SK-N-SH (cell line): Measurements from ENCODE around the gene ARR3. TPM values are rescaled to one million over a fixed set of nuclear protein-coding genes. Genes with fewer than 3 reads are reported as not detected.

ENCODE experiments used
- CTCF ChIA-PET: fragments of 300-600, 350-600 bp; formaldehyde crosslinking; extraction: SDS; loops from one replicate; lab custom pipeline; 2021; lab: Yijun Ruan, JAX
- POLR2A ChIA-PET: fragments of 350-600 bp; sonication (Branson Sonifier 250); formaldehyde crosslinking; extraction: SDS; loops from one replicate; lab custom pipeline; 2020; ENCODE audit warnings: antibody characterized with exemption, inconsistent platforms; lab: Yijun Ruan, JAX
- DNase-seq: peaks from one replicate; pipeline ENCODE4 v3.0.0; 2012
- H2AFZ ChIP-seq: fragments of 200-600 bp; sonication (generic); 2 replicates; pipeline ENCODE4 v1.8.1; 2016; ENCODE audit warnings: antibody characterized with exemption, mild to moderate bottlenecking, low read depth
- H3F3A ChIP-seq: fragments of 200-600 bp; sonication (generic); replicated peaks from 2 replicates; pipeline ENCODE3; 2016; ENCODE audit warnings: antibody characterized with exemption, mild to moderate bottlenecking; ENCODE audit not compliant: insufficient read depth
- H3K27ac ChIP-seq, 2 experiments: fragments of 200-500 bp in 1 of 2; fragments of 200-600 bp in 1 of 2; sonication (Bioruptor generic) in 1 of 2; sonication (generic), shearing (Covaris generic) in 1 of 2; 2 replicates each; pipeline versions ENCODE4 v1.5.1 to v1.6.1; 2014 to 2016; ENCODE audit warnings: low read depth in 2 of 2, inconsistent platforms in 1 of 2, low read length in 1 of 2, mild to moderate bottlenecking in 1 of 2, mixed read lengths in 1 of 2
- H3K27me3 ChIP-seq: fragments of 200-600 bp; sonication (generic), shearing (Covaris generic); 2 replicates; pipeline ENCODE4 v1.6.1; 2016; ENCODE audit warnings: mixed run types; ENCODE audit not compliant: insufficient read depth
- H3K36me3 ChIP-seq, 2 experiments: fragments of 200-500 bp in 1 of 2; fragments of 200-600 bp in 1 of 2; sonication (Bioruptor generic) in 1 of 2; sonication (generic) in 1 of 2; replicated peaks in 1 of 2; 2 replicates each; pipeline versions ENCODE3 to v1.5.1; 2014 to 2016; ENCODE audit warnings: low read length in 1 of 2, mild to moderate bottlenecking in 1 of 2; ENCODE audit not compliant: insufficient read depth in 2 of 2, control insufficient read depth in 1 of 2
- H3K4me1 ChIP-seq, 2 experiments: fragments of 200-500 bp in 1 of 2; fragments of 200-600 bp in 1 of 2; sonication (Bioruptor generic) in 1 of 2; sonication (generic), shearing (Covaris generic) in 1 of 2; 2 replicates each; pipeline versions ENCODE4 v1.5.1 to v1.6.1; 2014 to 2016; ENCODE audit warnings: low read depth in 1 of 2, low read length in 1 of 2, mixed run types in 1 of 2; ENCODE audit not compliant: insufficient read depth in 2 of 2, control insufficient read depth in 1 of 2
- H3K4me2 ChIP-seq: fragments of 200-600 bp; sonication (generic), shearing (Covaris generic); 2 replicates; pipeline ENCODE4 v1.6.1; 2017; ENCODE audit warnings: mixed run types
- H3K4me3 ChIP-seq, 2 experiments: fragments of 200-500 bp in 1 of 2; fragments of 200-600 bp in 1 of 2; sonication (Bioruptor generic) in 1 of 2; sonication (generic), shearing (Covaris generic) in 1 of 2; 2 replicates each; pipeline versions ENCODE4 v1.5.1 to v1.8.1; 2014 to 2016; ENCODE audit warnings: low read depth in 2 of 2, inconsistent platforms in 1 of 2, low read length in 1 of 2, mild to moderate bottlenecking in 1 of 2, mixed read lengths in 1 of 2, moderate library complexity in 1 of 2
- H3K79me2 ChIP-seq: fragments of 200-600 bp; sonication (generic); 2 replicates; pipeline ENCODE4 v1.8.1; 2017; ENCODE audit warnings: mild to moderate bottlenecking; ENCODE audit not compliant: insufficient read depth
- H3K9ac ChIP-seq: fragments of 200-600 bp; sonication (generic); 2 replicates; pipeline ENCODE4 v1.6.1; 2017; ENCODE audit warnings: mixed run types
- H3K9me2 ChIP-seq: fragments of 200-600 bp; sonication (generic); 2 replicates; pipeline ENCODE4 v1.6.1; 2017; ENCODE audit warnings: mixed run types
- H3K9me3 ChIP-seq: fragments of 200-600 bp; sonication (generic); 2 replicates; pipeline ENCODE4 v1.6.1; 2017; ENCODE audit warnings: mixed run types, mild to moderate bottlenecking, moderate library complexity
- H4K20me1 ChIP-seq: fragments of 200-600 bp; sonication (generic); 2 replicates; pipeline ENCODE4 v1.6.1; 2017; ENCODE audit warnings: mild to moderate bottlenecking, mixed run types; ENCODE audit not compliant: insufficient read depth
- ELF1 ChIP-seq: IDR thresholded peaks from 2 replicates; pipeline ENCODE4 v1.4.0; 2012
- FOXJ3 ChIP-seq: sonication (generic); formaldehyde crosslinking; IDR thresholded peaks from 2 replicates; pipeline ENCODE4 v1.5.1; 2020; ENCODE audit warnings: mild to moderate bottlenecking, missing genetic modification reagents
- GABPA ChIP-seq: IDR thresholded peaks from 2 replicates; pipeline ENCODE4 v1.4.0; 2012; ENCODE audit warnings: low read depth, mild to moderate bottlenecking
- IRF3 ChIP-seq: fragments of 150-350 bp; IDR thresholded peaks from 2 replicates; pipeline ENCODE4 v1.6.1; 2016; ENCODE audit warnings: mild to moderate bottlenecking, low read depth, low read length
- JUND ChIP-seq: IDR thresholded peaks from 2 replicates; pipeline ENCODE4 v1.4.0; 2012
- NFIC ChIP-seq: IDR thresholded peaks from 2 replicates; pipeline ENCODE4 v1.4.0; 2012; ENCODE audit warnings: borderline replicate concordance
- PBX3 ChIP-seq: IDR thresholded peaks from 2 replicates; pipeline ENCODE4; 2012
- RAD21 ChIP-seq: IDR thresholded peaks from 2 replicates; pipeline ENCODE4 v1.6.1; 2012; ENCODE audit warnings: mild to moderate bottlenecking, low read length
- REST ChIP-seq: IDR thresholded peaks from 2 replicates; pipeline ENCODE4 v1.6.1; 2012; ENCODE audit warnings: mild to moderate bottlenecking, low read depth, low read length, moderate library complexity
- SIN3A ChIP-seq: IDR thresholded peaks from 2 replicates; pipeline ENCODE4 v1.6.1; 2012; ENCODE audit warnings: low read depth, mild to moderate bottlenecking, low read length, moderate library complexity, borderline replicate concordance
- ZBTB33 ChIP-seq: IDR thresholded peaks from 2 replicates; pipeline ENCODE4 v1.4.0; 2012; ENCODE audit warnings: low read depth, borderline replicate concordance
- WGBS: methylation state at CpG from one replicate; pipeline ENCODE4 v1.1.6; 2017; ENCODE audit warnings: low lambda C conversion rate; 5-methylcytosine and 5-hydroxymethylcytosine counted together
- polyA plus RNA-seq, 3 experiments: library from polyadenylated mRNA; depleted of rRNA; stranded (reverse); fragments of >200 nt; gene quantifications; 2 replicates each; pipeline ENCODE4 v1.2.3, GENCODE V29; 2012

The ARR3 gene
- polyA plus RNA-seq, 1 of the 3 experiments (the other 2 are of a cell fraction), result not detected

GRCh38 chrX:70234355-70234754, 33.8 kb upstream of the ARR3 start, which contains the start of gene AWAT1:
Gene AWAT1, plus strand, starts transcription at chrX:70234655. Its CDS starts 41 bp downstream, at chrX:70234696.
- ChIA-PET POLR2A (no interaction called here), CTCF (no interaction called here)
- no peaks in the 10 kb centered on the region for H3K9me2 ChIP-seq
- no peak within 1 kb of the TSS for H3K27ac ChIP-seq
- H3K9me3 ChIP-seq, result no peaks in the 10 kb centered on the region
- no peaks in the 10 kb centered on the region for H3K4me1 ChIP-seq
- H3K4me3 ChIP-seq, result no peak within 1 kb of the TSS
- no peaks in the 10 kb centered on the region for H3K79me2 ChIP-seq
- no peaks in the 10 kb centered on the region for H3F3A ChIP-seq
- 15% methylated on average over 3 of the region's 3 CpGs for WGBS
- no peak within 1 kb of the TSS for H3K4me2 ChIP-seq
- DNase-seq, result no peak
- H4K20me1 ChIP-seq, result no peaks in the 10 kb centered on the region
- H3K27me3 ChIP-seq, result peaks cover 19% of the 10 kb centered on the region; the same call in 1 of the 2 replicates
- H3K36me3 ChIP-seq, result no peaks in the 10 kb centered on the region
- H3K9ac ChIP-seq, result no peak within 1 kb of the TSS
- TF ChIP-seq FOXJ3, result no peak
- TF ChIP-seq ZBTB33, result no peak
- TF ChIP-seq IRF3, result no peak
- TF ChIP-seq ELF1, result no peak
- no peak for TF ChIP-seq GABPA
- TF ChIP-seq RAD21, result no peak
- TF ChIP-seq PBX3, result no peak
- no peak for TF ChIP-seq JUND
- no peak for TF ChIP-seq REST
- TF ChIP-seq NFIC, result no peak
- no peak for TF ChIP-seq SIN3A
- no peak within 1 kb of the TSS for H2AFZ ChIP-seq
